ENCODE results near the gene CPSF3. TPM values are rescaled to one million over a fixed set of nuclear protein-coding genes. Genes with fewer than 3 reads are reported as not detected.

Gene CPSF3
- total RNA-seq, 1 experiment from 2014 or later, result 86.8 TPM

- no peaks in the 10 kb centered on the region for H3K9me3 ChIP-seq (ENCODE audit: low read depth, low read length, poor library complexity, severe bottlenecking)
- no peaks in the 10 kb centered on the region for H3K4me1 ChIP-seq (ENCODE audit: insufficient read depth, low read length, poor library complexity, severe bottlenecking)
- no peak for TF ChIP-seq CTCF (conservative IDR thresholded peaks at IDR 0.05; ENCODE audit: low read depth, low read length)
- TF ChIP-seq EZH2 (IDR thresholded peaks at IDR 0.05; ENCODE audit: borderline replicate concordance, low read depth, low read length, poor library complexity, severe bottlenecking), result no peak
- intact Hi-C loops (cut with micrococcal nuclease; ENCODE audit: unreplicated experiment), result no loop called here
- no peak overlapping the region for H3K4me3 ChIP-seq (ENCODE audit: low read depth, low read length, poor library complexity, severe bottlenecking)
- H3K27me3 ChIP-seq (replicated peaks; ENCODE audit: insufficient read depth, low read depth, low read length, poor library complexity), result no peaks in the 10 kb centered on the region
- peaks cover 20% of the 10 kb centered on the region for H3K36me3 ChIP-seq (ENCODE audit: insufficient read depth, low read length, poor library complexity, severe bottlenecking)
- DNase-seq (ENCODE audit: low spot score), result no peak
- H3K27ac ChIP-seq (ENCODE audit: low read depth, low read length, poor library complexity, severe bottlenecking), result no peak overlapping the region
- BruUV-seq (replicated peaks), result no TSS peak
- ChIA-PET POLR2A (ENCODE audit: low non-redundant PET) (no interaction called here), CTCF (no interaction called here)
Measured at GRCh38 chr2:9463698-9464034, 40.2 kb downstream of the CPSF3 start.

DNA sequence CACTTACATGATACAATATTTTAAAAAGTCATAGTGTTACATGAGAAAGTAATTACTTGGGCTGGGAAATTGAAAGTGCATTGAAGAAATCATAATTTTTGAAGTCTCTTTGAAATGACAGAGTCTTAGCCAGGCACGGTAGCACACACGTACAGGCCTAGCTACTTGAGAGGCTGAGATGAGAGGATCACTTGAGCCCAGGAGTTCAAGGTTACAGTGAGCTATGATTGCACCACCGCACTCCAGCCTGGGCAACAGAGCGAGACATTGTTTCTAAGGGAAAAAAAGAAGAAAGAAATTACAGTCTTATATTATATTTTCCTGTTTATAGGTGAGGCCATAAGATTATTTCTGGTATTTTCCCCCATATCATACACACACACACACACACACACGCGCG, 41.7 kb downstream of the CPSF3 start:
- no peak overlapping the region for H3K4me3 ChIP-seq (ENCODE audit: low read depth, low read length, poor library complexity, severe bottlenecking)
- TF ChIP-seq CTCF (conservative IDR thresholded peaks at IDR 0.05; ENCODE audit: low read depth, low read length), result no peak
- no peak for TF ChIP-seq EZH2 (IDR thresholded peaks at IDR 0.05; ENCODE audit: borderline replicate concordance, low read depth, low read length, poor library complexity, severe bottlenecking)
- no peaks in the 10 kb centered on the region for H3K9me3 ChIP-seq (ENCODE audit: low read depth, low read length, poor library complexity, severe bottlenecking)
- ChIA-PET POLR2A (ENCODE audit: low non-redundant PET) (no interaction called here), CTCF (no interaction called here)
- DNase-seq (ENCODE audit: low spot score), result no peak
- no peaks in the 10 kb centered on the region for H3K4me1 ChIP-seq (ENCODE audit: insufficient read depth, low read length, poor library complexity, severe bottlenecking)
- intact Hi-C loops (cut with micrococcal nuclease; ENCODE audit: unreplicated experiment), result no loop called here
- no peak overlapping the region for H3K27ac ChIP-seq (ENCODE audit: low read depth, low read length, poor library complexity, severe bottlenecking)
- BruUV-seq (replicated peaks), result no TSS peak
- no peaks in the 10 kb centered on the region for H3K27me3 ChIP-seq (replicated peaks; ENCODE audit: insufficient read depth, low read depth, low read length, poor library complexity)
- peaks cover 13% of the 10 kb centered on the region for H3K36me3 ChIP-seq (ENCODE audit: insufficient read depth, low read length, poor library complexity, severe bottlenecking)

- no peak for DNase-seq (ENCODE audit: low spot score)
- no peak overlapping the region for H3K27ac ChIP-seq (ENCODE audit: low read depth, low read length, poor library complexity, severe bottlenecking)
- H3K27me3 ChIP-seq (replicated peaks; ENCODE audit: insufficient read depth, low read depth, low read length, poor library complexity), result no peaks in the 10 kb centered on the region
- ChIA-PET CTCF (no interaction called here), POLR2A (ENCODE audit: low non-redundant PET) (no interaction called here)
- no peaks in the 10 kb centered on the region for H3K9me3 ChIP-seq (ENCODE audit: low read depth, low read length, poor library complexity, severe bottlenecking)
- intact Hi-C loops (cut with micrococcal nuclease; ENCODE audit: unreplicated experiment), result no loop called here
- no peaks in the 10 kb centered on the region for H3K4me1 ChIP-seq (ENCODE audit: insufficient read depth, low read length, poor library complexity, severe bottlenecking)
- no peak for TF ChIP-seq EZH2 (IDR thresholded peaks at IDR 0.05; ENCODE audit: borderline replicate concordance, low read depth, low read length, poor library complexity, severe bottlenecking)
- no peak for TF ChIP-seq CTCF (conservative IDR thresholded peaks at IDR 0.05; ENCODE audit: low read depth, low read length)
- H3K36me3 ChIP-seq (ENCODE audit: insufficient read depth, low read length, poor library complexity, severe bottlenecking), result peaks cover 13% of the 10 kb centered on the region
- no peak overlapping the region for H3K4me3 ChIP-seq (ENCODE audit: low read depth, low read length, poor library complexity, severe bottlenecking)
- no TSS peak for BruUV-seq (replicated peaks)
Measured at GRCh38 chr2:9466147-9466683, 42.8 kb downstream of the CPSF3 start.
